MM.1S (cell line): ENCODE measurements around the gene MARCHF10.

Experiments used
- DNase-seq: peaks from one replicate; pipeline ENCODE4 v3.0.0-alpha.2; 2015
- H2AFZ ChIP-seq: fragments of 300-600 bp; sonication (generic); 2 replicates; pipeline ENCODE4 v1.6.0; 2016; ENCODE audit warnings: antibody characterized with exemption, low read length
- H3F3A ChIP-seq: fragments of 300-600 bp; sonication (generic); 2 replicates; pipeline ENCODE4 v1.6.1; 2016; ENCODE audit warnings: mild to moderate bottlenecking, antibody characterized with exemption, low read length, moderate library complexity, mixed read lengths; ENCODE audit not compliant: insufficient read depth
- H3K27ac ChIP-seq: fragments of 300-600 bp; sonication (generic); 2 replicates; pipeline ENCODE4 v1.5.1; 2016; ENCODE audit warnings: mild to moderate bottlenecking, low read length
- H3K27me3 ChIP-seq: fragments of 300-600 bp; sonication (generic); replicated peaks from 2 replicates; pipeline ENCODE4 v1.6.0; 2016; ENCODE audit warnings: low read length; ENCODE audit not compliant: insufficient read depth
- H3K36me3 ChIP-seq: fragments of 300-600 bp; sonication (generic); replicated peaks from 2 replicates; pipeline ENCODE4 v1.6.1; 2016; ENCODE audit warnings: mild to moderate bottlenecking, low read length, mixed read lengths; ENCODE audit not compliant: insufficient read depth
- H3K4me1 ChIP-seq: fragments of 300-600 bp; sonication (generic); 2 replicates; pipeline ENCODE4 v1.6.1; 2016; ENCODE audit warnings: low read length, mixed read lengths
- H3K4me2 ChIP-seq: fragments of 300-600 bp; sonication (generic); 2 replicates; pipeline ENCODE4 v1.6.0; 2016; ENCODE audit warnings: low read depth, low read length
- H3K4me3 ChIP-seq: fragments of 300-600 bp; sonication (generic); 2 replicates; pipeline ENCODE4 v1.5.1; 2016; ENCODE audit warnings: low read length, mixed read lengths
- H3K79me2 ChIP-seq: fragments of 300-600 bp; sonication (generic); 2 replicates; pipeline ENCODE4 v1.6.1; 2016; ENCODE audit warnings: mixed run types, low read length, mixed read lengths
- H3K9ac ChIP-seq: fragments of 300-600 bp; sonication (generic); 2 replicates; pipeline ENCODE4 v1.6.1; 2016; ENCODE audit warnings: low read length, mixed read lengths
- H3K9me2 ChIP-seq: fragments of 300-600 bp; sonication (generic); replicated peaks from 2 replicates; pipeline ENCODE4 v1.6.1; 2016; ENCODE audit warnings: mild to moderate bottlenecking, low read length, mixed read lengths; ENCODE audit not compliant: insufficient read depth
- H3K9me3 ChIP-seq: fragments of 300-600 bp; sonication (generic); replicated peaks from 2 replicates; pipeline ENCODE4 v1.6.1; 2016; ENCODE audit warnings: mild to moderate bottlenecking, low read length, mixed read lengths; ENCODE audit not compliant: insufficient read depth
- H4K20me1 ChIP-seq: fragments of 300-600 bp; sonication (generic); 2 replicates; pipeline ENCODE4 v1.6.1; 2016; ENCODE audit warnings: mild to moderate bottlenecking, low read length, moderate library complexity, mixed read lengths; ENCODE audit not compliant: insufficient read depth
- CTCF ChIP-seq: fragments of 300-600 bp; sonication (generic); IDR thresholded peaks from 2 replicates; pipeline ENCODE4 v1.5.1; 2016; ENCODE audit warnings: antibody characterized with exemption, low read length, mixed read lengths
- EZH2 ChIP-seq: fragments of 300-600 bp; sonication (generic); optimal IDR thresholded peaks from 2 replicates; pipeline ENCODE3; 2017; ENCODE audit warnings: low read depth, mild to moderate bottlenecking, antibody characterized with exemption, low read length, mixed read lengths
- EZH2phosphoT487 ChIP-seq: fragments of 300-600 bp; sonication (generic); IDR thresholded peaks from 2 replicates; pipeline ENCODE4 v1.6.1; 2018; ENCODE audit warnings: antibody characterized with exemption, low read length

MARCHF10 gene

DNA sequence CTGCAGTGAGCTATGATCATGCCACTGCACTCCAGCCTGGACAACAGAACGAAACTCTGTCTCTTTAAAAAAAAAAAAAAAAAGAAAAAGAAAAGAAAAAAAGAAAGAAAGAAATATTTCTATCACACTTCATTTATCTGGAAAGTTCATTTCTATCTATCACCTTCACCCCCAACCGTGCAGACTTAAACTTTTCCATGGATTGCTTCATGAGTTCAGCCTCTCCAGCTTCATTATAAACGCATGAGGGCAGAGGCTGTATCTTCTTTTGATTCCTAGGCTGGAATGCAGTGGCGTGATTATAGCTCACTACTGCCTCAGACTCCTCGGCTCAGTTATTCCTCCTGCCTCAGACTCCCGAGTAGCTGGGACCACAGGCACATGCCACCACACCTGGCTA, 152.5 kb downstream of the MARCHF10 start:
- Histone ChIP-seq H3K4me3 (no peak overlapping the region), H3K36me3 (no peaks in the 10 kb centered on the region), H3F3A (no peaks in the 10 kb centered on the region), H4K20me1 (no peaks in the 10 kb centered on the region), H2AFZ (no peak overlapping the region), H3K79me2 (no peaks in the 10 kb centered on the region), H3K9me3 (no peaks in the 10 kb centered on the region), H3K27me3 (peaks cover 10% of the 10 kb centered on the region), H3K27ac (no peak overlapping the region), H3K9me2 (no peaks in the 10 kb centered on the region), H3K9ac (no peak overlapping the region), H3K4me1 (no peaks in the 10 kb centered on the region), H3K4me2 (no peak overlapping the region)
- DNase-seq: no peak
- TF ChIP-seq EZH2 (no peak), CTCF (no peak), EZH2phosphoT487 (no peak)

DNA sequence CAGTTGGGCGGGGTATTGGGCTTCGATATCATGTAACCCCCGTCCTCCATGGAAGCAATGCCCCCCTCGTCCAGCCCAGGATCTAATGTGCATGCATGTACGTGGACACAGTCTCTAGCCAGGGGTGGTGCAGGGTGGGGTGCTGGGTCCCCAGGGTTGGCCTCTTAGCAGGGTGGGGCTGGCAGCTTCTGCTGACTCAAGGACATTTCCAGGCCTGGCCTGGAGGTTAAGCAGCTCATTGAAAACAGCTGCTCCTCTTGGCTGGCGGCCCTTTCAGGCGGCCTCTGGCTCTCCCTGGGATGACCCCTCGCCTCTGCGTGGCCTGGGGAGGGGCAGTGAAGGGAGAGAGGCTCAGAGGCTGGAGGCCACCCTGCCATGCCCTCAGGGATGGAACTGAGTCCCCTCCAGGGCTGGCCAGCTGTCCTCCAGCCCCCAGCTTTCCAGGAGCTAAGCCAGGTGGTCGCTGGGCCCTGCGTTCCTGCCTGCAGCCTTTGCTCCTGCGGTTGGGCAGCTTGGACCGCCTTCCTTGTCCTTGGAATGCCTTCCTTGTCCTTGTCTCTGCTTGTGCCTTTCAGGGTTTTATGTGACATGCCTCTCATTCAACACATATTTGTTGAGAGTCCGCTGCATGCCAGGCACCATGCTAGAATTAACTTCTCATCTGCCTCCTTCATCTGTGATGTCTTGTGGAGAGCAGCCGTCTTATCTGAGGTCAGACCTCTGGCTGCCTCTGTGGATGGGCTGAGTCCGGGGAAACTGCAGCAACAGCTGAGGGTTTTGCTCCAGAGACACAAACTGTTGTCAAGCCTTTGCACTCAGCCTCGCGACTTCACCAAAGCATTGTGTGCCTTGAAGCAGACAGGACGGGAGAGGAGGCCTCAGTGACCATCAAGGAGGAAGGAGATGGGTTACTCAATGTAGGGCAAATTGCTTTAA, 154.0 kb downstream of the MARCHF10 start:
- TF ChIP-seq CTCF: no peak
- Histone ChIP-seq H3K9me2 (no peaks in the 10 kb centered on the region), H4K20me1 (no peaks in the 10 kb centered on the region), H3K4me3 (no peak overlapping the region), H3K79me2 (no peaks in the 10 kb centered on the region), H3K9ac (no peak overlapping the region), H3K36me3 (no peaks in the 10 kb centered on the region), H3K27ac (no peak overlapping the region), H3K27me3 (peaks cover 10% of the 10 kb centered on the region), H3K4me1 (no peaks in the 10 kb centered on the region), H3K9me3 (no peaks in the 10 kb centered on the region), H2AFZ (no peak overlapping the region), H3K4me2 (no peak overlapping the region), H3F3A (no peaks in the 10 kb centered on the region)
- DNase-seq: no peak

- DNase-seq: peak; percentile 34
- H3K4me1 ChIP-seq: no peaks in the 10 kb centered on the region
- H3K27me3 ChIP-seq: peaks cover 10% of the 10 kb centered on the region
- H3K27ac ChIP-seq: no peak overlapping the region
- peak overlapping the region; percentile 65 for H3K4me3 ChIP-seq
- TF ChIP-seq EZH2 (no peak), CTCF (no peak), EZH2phosphoT487 (no peak)
- no peaks in the 10 kb centered on the region for H3K79me2 ChIP-seq
- peak overlapping the region; percentile 93 for H3K4me2 ChIP-seq
- H3K9me3 ChIP-seq: no peaks in the 10 kb centered on the region
- H3K9ac ChIP-seq: peak overlapping the region; percentile 27; the same call in 1 of the 2 replicates
- H2AFZ ChIP-seq: peak overlapping the region; percentile 77
- H3K9me2 ChIP-seq: no peaks in the 10 kb centered on the region
- H4K20me1 ChIP-seq: no peaks in the 10 kb centered on the region
- H3F3A ChIP-seq: no peaks in the 10 kb centered on the region
- no peaks in the 10 kb centered on the region for H3K36me3 ChIP-seq
Measured at GRCh38 chr17:62653002-62653825, 154.9 kb downstream of the MARCHF10 start.
